ENCODE data around the gene CTNNA2.

CTNNA2 gene

DNA sequence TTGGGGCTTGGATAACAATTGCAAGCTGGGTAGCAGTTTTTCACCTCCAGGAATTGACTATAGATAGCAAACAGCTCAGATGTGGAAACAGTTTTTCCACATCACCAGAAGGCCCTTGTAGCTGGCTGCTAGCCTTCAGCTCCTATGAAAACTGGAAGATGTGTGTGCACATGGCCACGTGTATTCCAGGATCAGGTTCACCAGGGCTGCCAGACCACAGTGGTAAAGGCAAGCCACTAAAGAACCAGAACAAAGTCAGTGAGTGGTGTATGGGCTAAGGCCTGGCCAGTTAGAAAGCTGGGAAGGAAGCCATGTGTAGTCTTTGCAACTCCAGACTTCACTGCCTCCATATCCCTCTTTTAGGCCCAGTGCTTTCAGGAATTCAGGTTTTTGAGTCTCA is 778.8 kb downstream of the CTNNA2 start:
- H3K27me3 ChIP-seq (ENCODE audit: control insufficient read depth, insufficient read depth, low read length) = no peaks in the 10 kb centered on the region
- H3K4me3 ChIP-seq (ENCODE audit: low read depth, low read length) = no peak overlapping the region
- no peaks in the 10 kb centered on the region for H3K9me3 ChIP-seq (ENCODE audit: control insufficient read depth, insufficient read depth, low read length)
- no peak overlapping the region for H3K9ac ChIP-seq (ENCODE audit: low read depth, low read length)
- H3K36me3 ChIP-seq (ENCODE audit: control insufficient read depth, insufficient read depth, low read length) = no peaks in the 10 kb centered on the region
- no peaks in the 10 kb centered on the region for H3K4me1 ChIP-seq (ENCODE audit: control insufficient read depth, insufficient read depth, low read length)

DNA sequence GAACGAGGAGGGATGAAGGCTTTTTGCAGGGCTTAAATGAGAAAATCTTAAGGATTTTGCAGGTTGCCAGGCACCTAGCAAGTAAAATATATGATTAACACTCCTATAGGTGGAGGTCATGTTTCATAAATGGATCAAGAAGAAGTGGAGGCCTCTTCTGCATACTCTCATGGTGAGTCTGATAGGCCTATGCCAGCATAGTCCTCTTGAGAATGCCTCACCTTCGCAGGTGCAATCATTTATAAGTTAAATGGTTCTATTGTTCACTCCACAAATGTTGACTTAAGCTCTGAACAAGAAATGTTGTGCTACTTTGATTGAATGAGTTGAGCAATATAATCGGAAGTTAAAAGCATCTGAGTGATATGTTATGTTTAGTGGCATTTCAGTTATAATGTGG is 779.6 kb downstream of the CTNNA2 start:
- H3K9ac ChIP-seq (ENCODE audit: low read depth, low read length) = no peak overlapping the region
- no peaks in the 10 kb centered on the region for H3K9me3 ChIP-seq (ENCODE audit: control insufficient read depth, insufficient read depth, low read length)
- H3K4me1 ChIP-seq (ENCODE audit: control insufficient read depth, insufficient read depth, low read length) = no peaks in the 10 kb centered on the region

DNA sequence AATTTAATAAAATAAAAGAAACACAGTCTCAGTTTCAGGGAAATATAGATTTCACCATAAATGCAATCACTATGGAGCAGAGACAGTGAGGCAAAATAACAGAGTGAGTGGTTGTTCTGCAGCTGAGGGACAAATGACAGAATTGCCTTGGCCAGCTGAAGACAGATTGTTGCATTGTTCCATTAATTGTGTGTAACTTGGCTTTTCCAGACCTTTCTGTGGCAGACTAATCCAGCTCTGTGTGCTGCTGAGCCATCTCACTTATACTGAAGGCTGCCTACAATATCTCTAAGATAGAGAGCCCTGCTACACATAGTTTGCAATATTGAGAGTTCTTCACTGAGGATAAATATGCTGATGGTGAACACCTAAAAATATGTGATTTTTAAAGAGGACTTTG is 780.2 kb downstream of the CTNNA2 start:
- H3K27me3 ChIP-seq (ENCODE audit: control insufficient read depth, insufficient read depth, low read length) = no peaks in the 10 kb centered on the region
- H3K4me1 ChIP-seq (ENCODE audit: control insufficient read depth, insufficient read depth, low read length) = no peaks in the 10 kb centered on the region
- H3K9ac ChIP-seq (ENCODE audit: low read depth, low read length) = no peak overlapping the region
- H3K4me3 ChIP-seq (ENCODE audit: low read depth, low read length) = no peak overlapping the region
- H3K9me3 ChIP-seq (ENCODE audit: control insufficient read depth, insufficient read depth, low read length) = no peaks in the 10 kb centered on the region
- H3K36me3 ChIP-seq (ENCODE audit: control insufficient read depth, insufficient read depth, low read length) = no peaks in the 10 kb centered on the region

More for the DNA sequence above, 779.6 kb downstream of the CTNNA2 start:
- no peaks in the 10 kb centered on the region for H3K36me3 ChIP-seq (ENCODE audit: control insufficient read depth, insufficient read depth, low read length)
- no peak overlapping the region for H3K4me3 ChIP-seq (ENCODE audit: low read depth, low read length)
- H3K27me3 ChIP-seq (ENCODE audit: control insufficient read depth, insufficient read depth, low read length) = no peaks in the 10 kb centered on the region

DNA sequence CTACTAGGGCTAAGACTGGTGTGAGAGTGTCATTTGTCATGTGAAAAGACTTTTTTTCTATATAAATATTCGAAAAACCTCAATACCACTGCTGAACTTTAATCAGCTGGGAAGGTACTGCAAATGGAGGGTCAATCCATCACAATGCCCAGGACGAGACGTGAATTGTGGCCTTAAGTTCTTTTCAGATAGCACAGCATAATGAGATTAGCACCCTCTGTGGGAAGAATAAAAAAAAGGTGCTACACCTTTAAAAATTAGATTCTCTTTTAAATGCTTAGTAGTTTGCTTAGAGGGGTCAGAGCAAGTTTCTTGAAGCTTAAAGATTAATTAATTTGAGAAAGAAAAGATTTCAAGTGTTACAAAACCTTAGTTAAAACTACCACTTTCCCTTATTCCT is 786.1 kb downstream of the CTNNA2 start:
- Histone ChIP-seq H3K4me1 (ENCODE audit: control insufficient read depth, insufficient read depth, low read length) (peaks cover 24% of the 10 kb centered on the region), H3K4me3 (ENCODE audit: low read depth, low read length) (peak overlapping the region; percentile 37), H3K9ac (ENCODE audit: low read depth, low read length) (no peak overlapping the region), H3K36me3 (ENCODE audit: control insufficient read depth, insufficient read depth, low read length) (no peaks in the 10 kb centered on the region), H3K27me3 (ENCODE audit: control insufficient read depth, insufficient read depth, low read length) (peaks cover 34% of the 10 kb centered on the region), H3K9me3 (ENCODE audit: control insufficient read depth, insufficient read depth, low read length) (no peaks in the 10 kb centered on the region)

DNA sequence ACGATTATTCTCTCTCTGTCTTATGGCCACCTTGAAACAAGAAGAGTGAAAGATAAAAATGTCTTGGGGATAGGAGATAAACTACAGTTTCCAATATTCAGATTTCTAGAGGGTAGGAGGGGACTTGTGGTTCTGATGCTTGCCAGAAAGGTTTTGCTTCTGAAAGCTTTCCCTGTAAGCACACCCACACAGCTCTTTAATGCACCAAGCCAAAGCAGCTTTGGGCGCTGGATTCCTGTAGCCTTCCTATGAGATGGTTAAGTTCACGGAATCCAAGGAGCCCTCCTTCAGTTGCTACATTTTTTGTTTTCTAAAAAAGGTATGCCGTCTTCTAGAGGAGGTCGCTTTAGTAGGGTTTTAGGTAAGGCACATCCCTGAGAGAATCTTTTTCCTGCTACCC is 786.8 kb downstream of the CTNNA2 start:
- Histone ChIP-seq H3K9me3 (ENCODE audit: control insufficient read depth, insufficient read depth, low read length) (no peaks in the 10 kb centered on the region), H3K36me3 (ENCODE audit: control insufficient read depth, insufficient read depth, low read length) (no peaks in the 10 kb centered on the region), H3K4me1 (ENCODE audit: control insufficient read depth, insufficient read depth, low read length) (peaks cover 24% of the 10 kb centered on the region), H3K9ac (ENCODE audit: low read depth, low read length) (no peak overlapping the region), H3K27me3 (ENCODE audit: control insufficient read depth, insufficient read depth, low read length) (peaks cover 38% of the 10 kb centered on the region), H3K4me3 (ENCODE audit: low read depth, low read length) (peak overlapping the region; percentile 37)

DNA sequence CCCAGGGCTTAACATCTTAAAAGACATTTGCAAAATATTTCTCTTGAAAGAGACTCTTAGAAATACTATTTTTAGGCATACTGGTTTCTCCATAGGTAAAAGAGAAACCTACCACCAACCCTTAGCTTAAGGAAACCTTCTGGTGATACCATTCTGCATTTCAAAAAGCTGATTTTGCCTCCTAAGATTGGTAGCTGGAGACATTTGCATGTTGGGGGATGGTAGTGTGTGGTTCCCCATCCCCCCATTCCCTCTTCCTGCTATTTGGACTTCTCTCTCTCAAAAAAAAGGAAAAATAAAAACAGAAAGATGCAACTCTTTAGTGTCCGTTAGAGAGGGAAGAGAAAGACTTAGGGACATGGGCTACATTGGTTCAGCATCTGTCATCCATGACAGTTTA is 787.5 kb downstream of the CTNNA2 start:
- H3K27me3 ChIP-seq (ENCODE audit: control insufficient read depth, insufficient read depth, low read length) = peaks cover 45% of the 10 kb centered on the region
- H3K9ac ChIP-seq (ENCODE audit: low read depth, low read length) = no peak overlapping the region
- H3K9me3 ChIP-seq (ENCODE audit: control insufficient read depth, insufficient read depth, low read length) = no peaks in the 10 kb centered on the region
- H3K4me3 ChIP-seq (ENCODE audit: low read depth, low read length) = peak overlapping the region; percentile 18
- peaks cover 24% of the 10 kb centered on the region for H3K4me1 ChIP-seq (ENCODE audit: control insufficient read depth, insufficient read depth, low read length)
- no peaks in the 10 kb centered on the region for H3K36me3 ChIP-seq (ENCODE audit: control insufficient read depth, insufficient read depth, low read length)

DNA sequence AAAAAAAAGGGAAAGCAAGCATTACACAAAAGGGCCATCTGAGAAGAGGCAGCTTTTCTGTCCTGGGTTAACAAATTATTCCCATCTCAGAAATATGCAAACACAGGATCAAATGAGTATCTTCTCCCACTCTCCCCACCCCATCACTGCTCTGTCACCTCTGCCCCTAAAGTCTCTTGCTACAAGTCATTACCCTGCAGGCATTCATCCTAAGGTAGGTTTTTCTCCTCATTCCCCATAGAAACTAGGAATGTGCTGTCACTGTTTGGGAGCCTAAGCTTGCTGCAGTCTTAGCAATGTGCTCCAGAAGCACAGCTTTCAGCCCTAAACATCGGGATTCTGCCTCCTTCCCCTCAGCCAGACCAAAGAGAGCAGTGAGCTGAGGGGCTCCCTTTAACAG is 788.1 kb downstream of the CTNNA2 start:
- Histone ChIP-seq H3K9me3 (ENCODE audit: control insufficient read depth, insufficient read depth, low read length) (no peaks in the 10 kb centered on the region), H3K36me3 (ENCODE audit: control insufficient read depth, insufficient read depth, low read length) (no peaks in the 10 kb centered on the region), H3K27me3 (ENCODE audit: control insufficient read depth, insufficient read depth, low read length) (peaks cover 51% of the 10 kb centered on the region), H3K9ac (ENCODE audit: low read depth, low read length) (no peak overlapping the region), H3K4me1 (ENCODE audit: control insufficient read depth, insufficient read depth, low read length) (peaks cover 24% of the 10 kb centered on the region), H3K4me3 (ENCODE audit: low read depth, low read length) (peak overlapping the region; percentile 18)

DNA sequence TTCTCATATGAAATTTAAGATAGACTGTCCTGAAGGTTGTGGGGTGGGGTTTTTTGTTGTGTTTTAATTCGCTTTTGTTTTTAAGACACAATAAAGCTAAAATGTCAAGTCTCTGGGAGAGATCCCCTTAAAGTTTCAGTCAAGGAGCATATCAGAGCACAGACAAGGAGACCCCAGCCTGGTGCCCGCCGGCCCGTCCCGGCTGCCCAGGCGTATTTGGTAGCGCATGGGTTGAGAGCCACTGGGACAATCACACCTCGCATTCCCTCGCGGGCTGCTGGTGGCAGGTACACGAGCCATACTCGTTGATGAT is 789.1 kb downstream of the CTNNA2 start:
- Histone ChIP-seq H3K4me1 (ENCODE audit: control insufficient read depth, insufficient read depth, low read length) (peaks cover 26% of the 10 kb centered on the region), H3K9ac (ENCODE audit: low read depth, low read length) (no peak overlapping the region), H3K36me3 (ENCODE audit: control insufficient read depth, insufficient read depth, low read length) (no peaks in the 10 kb centered on the region), H3K4me3 (ENCODE audit: low read depth, low read length) (peak overlapping the region; percentile 43), H3K9me3 (ENCODE audit: control insufficient read depth, insufficient read depth, low read length) (no peaks in the 10 kb centered on the region), H3K27me3 (ENCODE audit: control insufficient read depth, insufficient read depth, low read length) (peaks cover 56% of the 10 kb centered on the region)

DNA sequence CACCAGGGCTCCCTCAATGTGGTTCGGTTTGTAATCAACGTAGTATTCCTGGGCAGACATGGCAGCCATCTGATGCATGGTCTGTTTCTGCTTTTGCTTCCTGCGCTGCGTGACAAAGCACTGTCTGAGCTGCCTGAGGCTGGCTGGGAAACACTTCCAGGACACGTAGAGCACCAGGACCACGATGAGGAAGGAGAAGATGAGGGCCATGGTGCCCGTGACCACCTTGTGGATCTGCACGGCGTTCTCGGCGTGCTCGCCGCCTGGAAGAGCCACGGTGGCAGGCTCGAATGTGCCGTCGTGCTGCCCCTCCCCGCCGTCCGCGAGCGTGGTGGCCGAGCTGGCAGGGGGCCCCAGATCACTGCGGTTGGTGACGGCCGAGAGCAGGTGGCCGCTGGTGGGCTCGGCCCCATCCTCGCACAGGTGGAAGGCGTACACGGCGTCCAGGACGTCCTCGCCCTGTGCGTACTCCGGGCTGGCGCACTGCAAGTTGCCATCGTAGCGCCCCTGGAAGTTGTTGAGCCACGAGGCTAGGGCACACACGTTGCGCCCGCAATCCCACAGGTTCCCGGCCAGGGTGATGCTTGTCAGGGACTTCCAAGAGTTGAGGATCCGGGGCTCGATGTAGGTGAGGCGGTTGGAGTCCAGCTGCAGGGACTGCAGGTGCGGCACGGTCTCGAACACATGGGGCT is 789.6 kb downstream of the CTNNA2 start:
- H3K4me3 ChIP-seq (ENCODE audit: low read depth, low read length) = peak overlapping the region; percentile 43
- peaks cover 56% of the 10 kb centered on the region for H3K27me3 ChIP-seq (ENCODE audit: control insufficient read depth, insufficient read depth, low read length)
- H3K36me3 ChIP-seq (ENCODE audit: control insufficient read depth, insufficient read depth, low read length) = no peaks in the 10 kb centered on the region
- H3K9ac ChIP-seq (ENCODE audit: low read depth, low read length) = peak overlapping the region; percentile 55
- H3K4me1 ChIP-seq (ENCODE audit: control insufficient read depth, insufficient read depth, low read length) = peaks cover 26% of the 10 kb centered on the region
- H3K9me3 ChIP-seq (ENCODE audit: control insufficient read depth, insufficient read depth, low read length) = no peaks in the 10 kb centered on the region

DNA sequence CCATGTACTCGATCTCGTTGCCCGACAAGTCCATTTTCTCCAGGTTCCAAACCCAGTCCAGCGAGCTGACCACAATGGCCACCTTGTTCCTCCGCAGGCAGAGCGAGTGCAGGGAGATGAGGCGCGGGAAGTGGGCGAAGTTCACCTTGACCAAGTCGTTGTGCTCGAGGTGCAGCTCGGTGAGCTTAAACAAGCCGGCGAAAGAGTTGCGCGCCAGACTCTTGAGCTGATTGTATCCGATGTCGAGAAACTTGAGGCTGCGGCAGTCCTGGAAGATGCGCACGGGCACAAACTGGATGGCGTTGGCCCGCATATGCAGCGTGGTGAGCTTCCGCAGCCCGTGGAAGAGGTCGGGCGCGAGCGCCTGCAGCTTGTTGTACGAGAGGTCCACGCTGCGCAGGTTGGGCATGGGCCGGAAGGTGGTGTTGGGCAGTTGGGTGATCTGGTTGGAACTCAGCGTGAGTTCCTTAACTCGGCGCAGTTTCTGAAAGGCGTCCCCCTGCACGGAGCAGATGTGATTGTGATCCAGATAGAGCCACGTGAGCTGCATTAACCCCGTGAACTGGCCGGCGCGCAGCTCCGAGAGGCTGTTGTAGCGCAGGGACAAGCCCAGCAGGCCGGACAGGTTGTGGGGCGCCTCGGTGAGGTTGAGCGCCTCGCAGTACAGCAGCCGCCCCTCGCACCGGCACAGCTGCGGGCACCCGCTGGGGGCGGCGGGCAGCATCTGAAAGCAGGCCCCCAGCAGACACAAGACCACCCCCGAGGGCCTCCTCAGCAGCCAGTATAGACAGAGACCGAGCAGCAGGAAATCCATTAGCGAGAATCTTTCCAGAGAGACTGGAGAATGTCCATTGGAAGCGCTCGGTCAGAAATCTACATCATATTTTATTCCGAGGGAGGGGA is 790.4 kb downstream of the CTNNA2 start:
- Histone ChIP-seq H3K27me3 (ENCODE audit: control insufficient read depth, insufficient read depth, low read length) (peaks cover 64% of the 10 kb centered on the region), H3K9ac (ENCODE audit: low read depth, low read length) (no peak overlapping the region), H3K9me3 (ENCODE audit: control insufficient read depth, insufficient read depth, low read length) (no peaks in the 10 kb centered on the region), H3K36me3 (ENCODE audit: control insufficient read depth, insufficient read depth, low read length) (no peaks in the 10 kb centered on the region), H3K4me3 (ENCODE audit: low read depth, low read length) (peak overlapping the region; percentile 43), H3K4me1 (ENCODE audit: control insufficient read depth, insufficient read depth, low read length) (peaks cover 25% of the 10 kb centered on the region)

DNA sequence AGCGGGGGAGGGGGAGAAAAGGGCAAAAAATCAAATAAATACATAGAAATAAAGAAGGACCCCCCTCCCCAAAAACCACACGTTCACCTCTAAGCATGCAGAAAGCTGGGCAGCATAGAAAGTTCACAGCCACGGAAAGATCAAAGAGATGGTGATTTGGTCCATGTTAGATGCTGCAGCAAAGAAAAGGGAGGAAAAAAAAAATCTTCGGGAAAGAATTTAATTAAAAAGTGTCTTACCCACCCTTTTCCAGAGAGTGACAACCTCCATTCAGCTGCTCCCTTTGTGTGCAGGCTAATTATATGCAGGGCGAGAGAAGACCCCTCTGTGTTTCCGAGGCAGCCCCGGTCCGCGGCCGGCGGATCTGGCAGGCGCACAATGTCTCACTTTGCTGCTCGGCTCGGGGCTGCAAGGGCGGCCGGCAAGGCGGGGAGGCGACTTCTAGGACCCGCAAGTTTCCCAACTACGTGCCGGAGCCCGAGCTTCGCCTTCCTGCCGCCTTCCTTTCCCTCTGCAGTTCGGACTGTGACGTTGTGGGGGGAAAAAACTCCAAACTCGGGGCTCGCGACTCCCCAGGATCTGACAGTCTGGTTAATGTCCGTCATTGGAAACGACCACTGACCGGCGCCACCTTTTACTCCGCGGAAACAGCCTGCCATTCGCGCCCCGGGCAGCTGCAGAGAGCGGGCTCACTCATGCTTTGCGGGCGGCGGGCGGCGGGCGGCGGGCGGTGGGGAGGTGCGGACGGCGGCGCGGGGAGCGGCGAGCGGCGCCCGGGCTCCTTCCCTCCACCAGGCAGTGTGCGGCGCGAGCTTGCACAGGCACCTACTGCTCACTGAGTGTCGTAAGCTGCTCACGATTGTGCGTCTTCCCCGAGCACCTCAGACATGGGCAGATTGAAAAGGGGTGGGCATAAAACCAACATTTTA is 791.3 kb downstream of the CTNNA2 start, which contains the start of gene LRRTM1:
Gene LRRTM1 (minus strand): TSS at position 844 of the 929 bp plus-strand sequence. CDS start 933 bp downstream, outside the sequence.
- Histone ChIP-seq H3K4me1 (ENCODE audit: control insufficient read depth, insufficient read depth, low read length) (peaks cover 16% of the 10 kb centered on the region), H3K9me3 (ENCODE audit: control insufficient read depth, insufficient read depth, low read length) (no peaks in the 10 kb centered on the region), H3K9ac (ENCODE audit: low read depth, low read length) (no peak within 1 kb of the TSS), H3K4me3 (ENCODE audit: low read depth, low read length) (peak within 1 kb of the TSS; percentile 45), H3K36me3 (ENCODE audit: control insufficient read depth, insufficient read depth, low read length) (no peaks in the 10 kb centered on the region), H3K27me3 (ENCODE audit: control insufficient read depth, insufficient read depth, low read length) (peaks cover 65% of the 10 kb centered on the region)
